ENCODE measurements around the gene SMIM26.

SMIM26 gene

GRCh38 chr20:18578581-18578980 lies 11.3 kb downstream of the SMIM26 start:
- no peak overlapping the region for H3K4me3 ChIP-seq (ENCODE audit: low read length)
- no peak for TF ChIP-seq CTCF (conservative IDR thresholded peaks at IDR 0.05; ENCODE audit: low read length)
- DNase-seq (ENCODE audit: low read depth): no peak

DNA sequence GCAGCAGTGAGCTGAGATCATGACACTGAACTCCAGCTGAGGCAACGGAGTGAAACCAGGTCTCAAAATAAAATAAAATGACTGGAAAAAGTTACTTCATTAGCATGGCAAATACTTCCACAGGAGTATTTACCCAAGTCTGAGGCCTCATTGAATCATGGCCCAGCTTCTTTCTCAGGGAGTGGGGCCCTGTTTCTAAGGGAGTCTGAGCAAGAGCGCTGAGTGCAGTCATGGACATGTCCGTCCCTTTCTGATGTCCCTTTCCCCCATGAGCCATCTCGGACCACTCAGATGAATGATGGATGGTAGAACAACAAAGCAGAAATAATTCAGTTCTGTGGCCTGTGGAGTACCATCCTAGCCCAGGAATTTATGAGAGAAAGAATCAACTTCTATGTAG lies 12.8 kb downstream of the SMIM26 start:
- DNase-seq (ENCODE audit: low read depth): no peak
- TF ChIP-seq CTCF (conservative IDR thresholded peaks at IDR 0.05; ENCODE audit: low read length): no peak
- no peak overlapping the region for H3K4me3 ChIP-seq (ENCODE audit: low read length)

GRCh38 chr20:18585134-18585533 lies 17.9 kb downstream of the SMIM26 start:
- peak; percentile 82 for DNase-seq (ENCODE audit: low read depth)
- no peak overlapping the region for H3K4me3 ChIP-seq (ENCODE audit: low read length)
- no peak for TF ChIP-seq CTCF (conservative IDR thresholded peaks at IDR 0.05; ENCODE audit: low read length)

DNA sequence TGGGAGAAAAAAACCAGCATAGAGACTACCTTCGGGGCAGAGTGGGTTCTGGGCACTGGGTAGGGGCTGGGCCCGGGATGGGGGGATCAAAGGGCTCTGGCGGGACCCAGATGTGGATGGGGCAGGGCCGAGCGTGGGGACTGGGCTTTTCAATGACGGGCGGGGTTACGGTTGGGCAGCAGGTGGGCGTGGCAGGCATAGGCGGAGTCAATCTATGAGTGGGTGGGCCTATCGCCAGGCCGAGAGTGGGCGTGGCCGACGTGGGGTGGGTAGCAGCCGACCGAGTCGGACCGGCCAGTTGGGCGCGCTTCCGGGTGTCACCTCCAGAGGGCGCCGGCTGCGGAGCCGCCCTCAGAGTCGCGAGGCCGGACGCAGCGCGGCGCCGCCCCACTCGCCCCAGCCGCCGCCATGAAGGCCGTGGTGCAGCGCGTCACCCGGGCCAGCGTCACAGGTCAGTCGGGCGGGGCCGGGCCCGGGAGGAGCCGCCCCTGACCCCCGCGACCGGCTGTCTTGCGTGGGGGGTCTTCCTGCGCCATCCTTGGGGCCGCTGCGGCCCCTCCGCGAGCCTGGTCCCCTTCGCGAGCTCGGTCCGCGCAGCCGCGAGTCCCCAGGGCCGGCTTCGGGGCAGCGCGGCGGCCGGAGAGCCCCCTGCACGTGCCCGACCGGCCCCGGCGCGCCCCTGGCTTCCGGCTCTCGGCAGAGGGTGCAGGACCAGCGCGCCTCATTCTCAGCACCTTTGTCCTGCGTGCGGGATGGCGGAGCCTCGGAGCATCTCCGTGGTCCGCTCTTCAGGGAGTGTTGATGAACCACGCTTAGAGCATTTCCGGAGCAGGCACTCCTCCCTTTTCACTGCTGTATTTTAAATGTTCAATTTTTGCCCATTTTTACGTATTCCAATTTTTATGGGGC lies 20.7 kb downstream of the SMIM26 start, which contains the start of gene DTD1:
DTD1 (plus strand) TSS at position 390 of the 909 bp plus-strand sequence; CDS start at position 409, 19 bp downstream.
- peak; percentile 51 for TF ChIP-seq CTCF (conservative IDR thresholded peaks at IDR 0.05; ENCODE audit: low read length)

GRCh38 chr20:18588574-18588933 lies 21.3 kb downstream of the SMIM26 start:
- TF ChIP-seq CTCF (conservative IDR thresholded peaks at IDR 0.05; ENCODE audit: low read length): no peak
- H3K4me3 ChIP-seq (ENCODE audit: low read length): peak overlapping the region; percentile 86

More for the DNA sequence above, 20.7 kb downstream of the SMIM26 start, which contains the start of gene DTD1:
- DNase-seq (ENCODE audit: low read depth): peak; percentile 83
- peak within 1 kb of the TSS; percentile 86 for H3K4me3 ChIP-seq (ENCODE audit: low read length)

GRCh38 chr20:18589941-18590674 lies 22.9 kb downstream of the SMIM26 start:
- no peak for TF ChIP-seq CTCF (conservative IDR thresholded peaks at IDR 0.05; ENCODE audit: low read length)
- DNase-seq (ENCODE audit: low read depth): no peak
- H3K4me3 ChIP-seq (ENCODE audit: low read length): no peak overlapping the region

More at GRCh38 chr20:18588574-18588933, 21.3 kb downstream of the SMIM26 start:
- DNase-seq (ENCODE audit: low read depth): no peak
